Measurements from ENCODE around the gene IGFL1.
"Not testable (repeated sequence)": the region's sequence is repeated elsewhere in the genome, so short reads cannot be mapped to it uniquely, and the experiment has no call there.

IGFL1 gene

DNA sequence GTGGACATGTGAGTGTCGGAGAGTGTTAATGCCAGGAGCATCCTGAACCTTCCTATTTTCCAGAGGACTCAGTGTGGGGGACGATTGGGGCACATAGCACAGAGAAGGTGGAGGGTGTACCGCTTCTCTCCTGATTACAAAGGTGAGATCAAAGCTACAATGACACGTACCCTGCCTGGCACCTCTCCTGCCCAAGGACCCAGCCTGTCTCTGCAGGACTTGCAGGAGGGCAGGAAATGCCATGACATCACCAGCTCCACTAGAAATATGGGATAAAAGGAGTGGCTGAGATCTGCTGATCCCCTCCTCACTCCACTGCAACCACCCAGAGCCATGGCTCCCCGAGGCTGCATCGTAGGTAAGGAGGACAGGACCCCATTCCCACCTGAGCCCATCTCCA lies at the start of gene IGFL1:
TSS of gene IGFL1 (plus strand) at position 301 of the 400 bp plus-strand sequence. CDS start at position 334, 33 bp downstream.
- no peak for DNase-seq

DNA sequence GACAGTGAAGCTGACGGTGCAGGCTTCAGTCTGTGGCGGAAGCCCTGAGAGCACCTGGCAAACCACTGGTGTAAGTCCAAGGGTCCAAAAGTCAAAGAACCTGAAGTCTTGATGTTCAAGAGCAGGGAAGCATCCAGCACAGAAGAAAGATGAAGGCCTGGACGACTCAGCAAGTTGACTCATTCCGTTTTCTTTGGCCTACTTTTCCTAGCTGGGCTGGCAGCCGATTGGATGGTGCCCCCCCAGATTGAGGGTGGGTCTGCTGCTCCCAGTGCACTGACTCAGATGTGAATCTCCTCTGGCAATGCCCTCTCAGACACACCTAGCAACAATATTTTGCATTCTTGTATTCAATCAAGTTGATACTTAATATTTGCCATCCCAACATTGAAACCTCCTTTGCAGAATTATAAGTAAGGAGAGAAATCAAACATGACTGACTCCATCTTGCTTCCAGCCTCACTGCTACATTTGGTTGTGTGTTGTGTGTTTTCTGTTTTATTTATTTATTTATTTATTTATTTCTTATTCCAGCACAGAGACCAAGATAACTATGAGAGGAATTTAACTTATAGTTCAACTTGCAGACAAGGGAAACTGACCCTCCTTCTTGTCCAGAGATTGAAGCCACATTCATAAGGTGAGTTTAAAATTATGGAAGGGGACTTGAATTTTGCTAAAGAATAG lies 48.7 kb upstream of the IGFL1 start:
- DNase-seq: no peak

GRCh38 chr19:46181388-46181779 lies 48.2 kb upstream of the IGFL1 start:
- DNase-seq: no peak

DNA sequence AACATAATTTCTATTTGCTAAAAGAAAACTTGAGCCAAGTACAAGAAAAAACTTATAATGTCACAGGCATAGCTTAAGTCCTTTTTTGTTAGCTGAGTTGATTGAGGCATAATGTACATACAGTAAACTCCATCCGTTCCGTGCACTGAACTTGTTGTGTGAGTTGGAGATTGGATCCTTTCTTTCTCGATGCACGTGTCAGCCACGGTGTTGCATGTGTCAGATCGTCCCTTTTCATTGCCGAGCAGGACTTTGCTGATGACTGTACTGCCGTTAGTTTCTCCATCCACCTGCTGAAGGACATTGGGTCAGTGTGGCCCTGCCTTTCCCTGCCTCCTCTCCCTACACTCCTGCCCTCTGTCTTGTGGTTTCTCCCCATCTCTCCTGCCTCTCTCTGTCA lies 47.1 kb upstream of the IGFL1 start:
- no peak for DNase-seq

DNA sequence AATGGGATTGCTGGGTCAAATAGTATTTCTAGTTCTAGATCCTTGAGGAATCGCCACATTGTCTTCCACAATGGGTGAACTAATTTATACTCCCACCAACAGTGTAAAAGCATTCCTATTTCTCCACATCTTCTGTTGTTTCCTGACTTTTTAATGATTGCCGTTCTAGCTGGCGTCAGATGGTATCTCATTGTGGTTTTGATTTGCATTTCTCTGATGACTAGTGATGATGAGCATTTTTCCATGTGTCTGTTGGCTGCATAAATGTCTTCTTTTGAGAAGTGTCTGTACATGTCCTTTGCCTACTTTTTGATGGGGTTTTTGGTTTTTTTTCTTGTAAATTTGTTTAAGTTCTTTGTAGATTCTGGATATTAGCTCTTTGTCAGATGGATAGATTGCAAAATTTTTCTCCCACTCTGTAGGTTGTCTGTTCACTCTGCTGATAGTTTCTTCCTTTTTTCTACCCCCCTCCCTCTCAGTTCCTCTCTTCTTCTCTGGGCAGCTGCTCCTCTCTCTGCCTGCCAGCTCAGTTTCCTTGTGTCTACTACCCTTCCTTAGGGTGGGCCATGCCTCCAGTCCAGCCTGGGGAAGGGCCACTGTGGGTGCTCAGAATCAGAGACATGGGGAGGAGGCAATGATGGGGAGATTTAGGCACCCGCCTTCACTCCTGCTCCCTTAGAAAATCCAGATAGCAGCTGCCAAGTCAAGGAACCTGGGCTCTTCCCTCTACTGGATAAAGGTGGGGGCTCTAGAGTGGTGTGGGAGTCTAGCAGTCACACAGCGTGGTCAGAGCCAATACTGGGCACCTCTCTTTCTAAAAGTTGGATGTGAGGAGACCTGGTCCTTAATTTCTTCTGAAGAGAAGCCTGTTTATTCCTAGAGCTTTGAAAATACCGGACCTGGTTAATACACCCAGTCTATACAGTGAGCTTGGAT lies 44.5 kb upstream of the IGFL1 start:
- DNase-seq: not testable (repeated sequence)

DNA sequence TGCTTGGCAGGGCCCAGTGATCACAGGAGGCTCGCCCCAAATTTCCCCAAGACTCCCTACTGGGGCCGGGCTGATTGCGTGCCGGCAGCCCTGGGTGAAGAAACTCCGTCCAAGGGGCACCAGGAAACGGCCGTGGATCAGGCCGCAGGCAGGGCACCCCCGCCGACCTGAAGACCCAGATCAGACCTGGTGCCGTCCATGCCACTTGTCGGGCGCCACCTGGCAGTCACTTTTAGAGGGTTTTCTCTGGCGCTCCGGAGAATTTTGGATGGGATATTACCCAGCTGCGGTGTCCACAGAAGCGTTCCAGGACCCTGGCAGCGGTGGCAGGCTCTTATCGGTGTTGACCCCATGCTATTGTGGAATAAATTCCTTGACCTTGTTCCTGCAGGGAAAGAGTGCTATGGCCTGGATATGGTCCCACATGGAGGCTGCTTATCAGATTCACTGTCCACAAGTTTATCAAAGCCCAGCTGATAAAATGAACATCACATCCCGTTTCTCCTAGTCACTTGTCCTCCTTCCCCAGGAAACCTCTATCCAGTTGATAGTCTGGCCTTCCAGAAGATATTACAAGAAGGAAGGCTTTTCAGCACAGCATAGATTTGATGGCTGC lies 43.3 kb upstream of the IGFL1 start:
- DNase-seq: no peak

DNA sequence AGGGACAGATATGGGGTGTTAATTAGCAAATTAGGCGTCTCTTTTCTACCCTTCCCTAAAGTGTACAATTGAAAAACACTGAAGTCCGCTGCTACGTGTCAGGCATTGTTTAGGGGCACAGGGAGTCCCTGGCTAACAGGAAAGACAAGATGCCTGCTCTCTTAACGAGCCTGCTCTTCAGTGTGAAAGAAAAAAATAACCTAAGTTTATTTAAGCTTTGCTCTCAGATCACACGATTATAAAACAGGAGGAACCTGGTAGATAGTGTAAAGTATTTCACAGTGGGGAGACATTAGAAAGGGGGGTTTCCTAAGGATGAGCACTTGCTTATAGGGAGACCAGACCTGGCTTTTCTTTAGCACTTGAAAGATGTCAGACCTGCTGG lies 42.8 kb upstream of the IGFL1 start:
- DNase-seq: no peak

GRCh38 chr19:46189971-46190888 lies 39.3 kb upstream of the IGFL1 start:
- DNase-seq: no peak

GRCh38 chr19:46191356-46191755 lies 38.2 kb upstream of the IGFL1 start:
- no peak for DNase-seq

DNA sequence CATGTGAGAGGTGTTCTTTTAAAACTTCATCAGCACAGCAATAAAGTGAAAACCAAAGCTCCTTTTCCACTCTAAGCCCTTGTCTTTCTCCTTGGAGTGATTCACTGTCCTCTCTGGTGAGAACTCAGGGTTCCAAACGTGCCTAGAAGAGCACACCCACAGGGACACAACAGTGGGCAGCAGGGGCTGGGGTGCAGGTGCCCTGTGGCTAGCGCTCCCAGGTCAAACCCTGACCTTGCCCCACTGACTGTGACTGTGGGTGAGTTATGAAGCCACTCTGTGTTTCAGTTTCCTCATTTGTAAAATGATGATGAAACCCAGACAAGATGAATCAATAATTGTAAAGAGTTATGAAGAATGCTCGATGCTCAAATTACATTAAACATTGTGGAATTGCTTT lies 37.6 kb upstream of the IGFL1 start:
- DNase-seq: no peak

- not testable (repeated sequence) for DNase-seq
Measured at GRCh38 chr19:46192626-46192991, 36.9 kb upstream of the IGFL1 start.

DNA sequence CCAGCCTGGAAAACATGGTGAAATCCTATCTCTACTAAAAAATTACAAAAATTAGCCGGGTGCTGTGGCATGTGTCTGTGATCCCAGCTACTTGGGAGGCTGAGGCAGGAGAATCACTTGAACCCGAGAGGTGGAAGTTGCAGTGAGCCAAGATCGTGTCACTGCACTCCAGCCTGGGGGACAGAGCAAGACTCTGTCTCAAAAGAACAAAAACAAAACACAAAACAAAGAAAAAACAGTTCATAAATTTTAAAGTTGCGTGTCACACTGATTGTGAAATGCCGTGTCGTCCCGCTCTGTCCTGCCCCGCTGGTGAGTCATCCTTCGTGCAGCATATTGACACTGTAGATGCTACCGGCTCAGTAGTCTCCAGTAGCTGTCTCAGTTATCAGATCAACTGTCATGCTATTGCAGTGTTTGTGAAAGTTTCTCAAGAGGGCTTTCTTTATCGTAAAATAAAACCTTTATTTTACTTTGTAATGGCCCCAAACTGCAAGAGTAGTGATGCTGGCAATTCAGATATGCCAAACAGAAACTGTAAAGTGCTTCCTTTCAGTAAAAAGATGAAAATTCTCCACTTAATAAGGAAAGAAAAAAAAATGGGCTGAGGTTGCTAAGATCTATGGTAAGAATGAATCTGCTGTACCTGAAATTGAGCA lies 36.4 kb upstream of the IGFL1 start:
- peak; percentile 15 to 23 for DNase-seq

DNA sequence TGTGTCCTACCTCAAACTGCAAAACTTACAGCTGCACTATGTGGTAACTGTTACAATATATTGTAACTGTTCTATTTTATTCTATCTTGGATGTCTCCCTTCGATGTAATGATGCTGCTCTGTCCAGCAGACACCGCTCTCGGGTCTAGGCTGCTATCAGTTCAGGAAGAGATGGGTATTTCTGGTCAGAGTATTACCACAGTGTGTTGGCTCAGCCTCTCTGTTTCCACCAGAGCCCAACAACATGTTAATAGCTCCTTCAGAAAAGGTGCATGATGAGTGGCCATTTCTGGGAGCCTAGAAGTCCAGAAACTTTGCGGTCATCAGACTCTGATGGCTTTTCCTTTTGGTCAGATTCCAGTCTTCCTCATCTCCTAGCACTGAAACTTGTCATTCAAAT lies 35.9 kb upstream of the IGFL1 start:
- DNase-seq: no peak

GRCh38 chr19:46195104-46195503 lies 34.4 kb upstream of the IGFL1 start:
- DNase-seq: no peak

DNA sequence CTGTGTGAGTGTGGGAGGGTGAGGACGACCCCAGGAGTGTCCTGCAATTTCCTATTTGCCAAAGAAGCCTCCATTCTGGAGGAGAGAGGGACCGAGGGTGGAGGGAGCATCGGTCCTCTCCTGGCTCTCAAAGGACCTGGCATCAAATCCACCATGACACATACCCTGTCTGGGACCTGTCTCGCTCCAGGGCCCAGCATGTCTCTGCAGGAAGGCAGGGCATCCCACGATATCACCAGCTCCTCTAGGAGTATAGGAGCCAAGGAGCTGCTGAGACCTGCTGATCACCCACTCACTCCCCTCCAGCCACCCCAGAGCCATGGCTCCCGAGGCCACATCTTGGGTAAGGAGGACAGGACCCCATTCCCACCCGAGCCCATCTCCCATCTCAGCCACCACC lies 33.6 kb upstream of the IGFL1 start:
- not testable (repeated sequence) for DNase-seq

- no peak for DNase-seq
Measured at GRCh38 chr19:46196410-46197124, 33.0 kb upstream of the IGFL1 start.

- DNase-seq: no peak
Measured at GRCh38 chr19:46197314-46198070, 32.0 kb upstream of the IGFL1 start.

DNA sequence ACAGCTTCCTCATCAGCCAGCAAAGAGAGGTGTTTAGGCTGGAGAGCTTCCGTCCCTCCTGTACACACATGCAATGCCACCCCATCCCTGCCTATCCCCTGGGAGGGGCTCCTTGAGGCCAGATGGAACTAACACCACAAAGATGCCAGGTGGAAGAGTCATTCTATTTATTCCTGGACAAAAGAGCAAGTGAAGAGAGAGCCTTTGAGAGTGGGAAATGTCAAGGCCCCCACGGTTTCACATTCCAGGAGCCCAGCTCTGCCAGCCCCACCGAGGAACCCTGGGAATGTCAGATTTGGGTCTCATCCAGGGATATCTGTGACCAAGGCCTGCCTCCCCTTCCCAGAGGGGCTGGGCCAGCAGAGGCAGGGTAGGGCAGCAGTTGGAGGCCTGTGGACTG lies 30.8 kb upstream of the IGFL1 start:
- DNase-seq: no peak

DNA sequence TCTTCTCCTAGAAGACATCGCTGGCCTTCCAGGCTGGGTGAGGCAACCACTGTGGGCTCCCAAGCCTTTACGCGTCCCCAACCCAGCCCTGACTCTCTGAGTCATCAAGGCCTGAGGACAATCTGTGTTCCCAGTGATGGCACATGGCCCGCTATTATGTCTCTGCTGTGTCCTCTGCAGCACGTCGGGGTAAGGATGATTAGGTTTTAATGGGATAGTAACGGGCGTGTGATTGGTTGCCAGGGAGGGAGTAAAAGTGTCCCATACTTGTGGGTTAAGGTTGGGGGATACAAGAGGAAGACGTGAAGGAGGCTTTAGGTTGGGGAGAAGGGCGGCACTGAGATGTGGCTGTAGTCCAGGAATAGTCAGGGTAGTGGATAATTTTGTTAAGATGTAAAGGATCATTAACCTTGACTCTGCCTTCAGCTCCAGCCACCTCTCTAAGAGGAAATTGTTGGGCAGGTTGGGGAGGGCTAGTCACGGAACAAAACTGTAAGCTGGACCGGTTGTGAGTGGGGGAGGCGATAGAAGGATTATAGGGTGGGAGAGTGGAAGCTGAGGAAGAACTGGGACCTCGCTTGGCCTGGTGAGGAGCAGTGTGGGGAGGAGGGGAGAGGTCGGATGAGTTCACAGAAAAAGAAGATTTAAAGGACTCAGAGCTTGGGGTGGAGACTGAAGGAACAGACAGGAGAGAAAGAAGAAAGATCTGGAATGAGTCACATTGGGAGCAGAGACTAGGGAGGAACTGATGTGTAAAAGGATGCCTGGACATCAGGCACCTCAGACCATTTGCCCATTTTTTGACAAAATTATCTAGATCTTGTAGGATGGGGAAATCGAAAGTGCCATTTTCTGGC lies 27.9 kb upstream of the IGFL1 start:
- DNase-seq: no peak

DNA sequence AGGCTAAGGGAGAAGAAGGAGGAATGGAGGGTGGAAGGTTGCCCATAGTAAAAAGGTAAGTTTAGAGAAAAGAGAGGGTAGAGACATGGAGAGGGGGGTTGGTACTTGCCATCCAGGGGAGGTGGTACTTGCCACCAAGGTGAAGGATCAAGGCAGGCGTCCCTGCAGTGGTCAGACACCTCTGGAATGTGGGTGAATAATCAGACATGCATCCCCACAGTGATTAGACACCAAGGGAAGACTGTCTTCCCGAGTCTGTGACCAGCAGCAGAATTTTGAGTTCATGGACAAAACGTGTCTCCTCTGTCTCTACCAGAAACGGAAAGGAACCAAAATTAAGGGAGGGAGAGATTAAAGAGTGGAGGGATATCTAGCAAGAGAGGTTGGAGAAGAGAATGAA lies 27.1 kb upstream of the IGFL1 start:
- DNase-seq: no peak

Data from SHP77 (cell line).